Embryonic facial prominence (tissue), 1 donor: Measurements from ENCODE around the gene GARS1.

Experiments
- DNase-seq: peaks from one replicate; pipeline ENCODE4 v3.0.0-alpha.2; 2016; ENCODE audit errors: extremely low spot score

Gene GARS1

GRCh38 chr7:30681331-30681797, 86.7 kb downstream of the GARS1 start:
- no peak for DNase-seq

- DNase-seq = no peak
These were observed 87.1 kb downstream of the GARS1 start for GRCh38 chr7:30681815-30682211.

GRCh38 chr7:30682212-30683083, 87.8 kb downstream of the GARS1 start, which contains the start of gene CRHR2:
Gene CRHR2 (minus strand): TSS chr7:30682456. CDS start chr7:30682280, 176 bp downstream.
- DNase-seq = no peak

DNA sequence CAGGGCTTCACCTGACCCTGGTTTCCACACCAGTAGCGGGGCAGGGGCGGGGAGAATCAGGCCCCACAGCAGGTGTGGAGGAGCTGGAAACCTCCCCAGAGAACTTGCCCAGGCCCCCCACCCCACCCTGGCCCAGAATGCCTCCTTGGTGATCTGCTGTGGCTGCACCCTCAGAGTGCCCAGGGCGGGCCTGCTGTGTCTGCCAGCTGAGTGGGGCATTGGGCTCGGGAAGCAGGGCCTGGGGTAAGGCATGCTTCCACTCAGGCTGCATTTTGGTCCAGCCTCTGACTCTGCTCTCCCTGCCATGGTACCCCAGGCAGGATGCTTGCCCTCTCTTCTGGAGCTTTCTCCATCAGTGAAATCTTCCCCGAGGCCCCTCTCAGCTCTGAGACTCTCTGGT, 88.6 kb downstream of the GARS1 start:
- DNase-seq = no peak
